HepG2 (cell line): ENCODE results near the gene NGLY1.

Experiments used
- EP300 ChIP-seq, 3 experiments: sonication (generic) in 1 of 3; formaldehyde crosslinking in 1 of 3; IDR thresholded peaks; 2 replicates each; pipeline versions ENCODE4 v1.5.1 to v1.6.1; 2011 to 2020; ENCODE audit warnings: low read depth in 2 of 3, low read length in 2 of 3, borderline replicate concordance in 1 of 3, improper control_type of control experiment in 1 of 3, mild to moderate bottlenecking in 1 of 3, missing genetic modification reagents in 1 of 3, moderate library complexity in 1 of 3
- FOSL2 ChIP-seq: sonication (generic); formaldehyde crosslinking; IDR thresholded peaks from 2 replicates; pipeline ENCODE4 v1.4.0; 2020; ENCODE audit warnings: missing genetic modification reagents
- KLF13 ChIP-seq: sonication (generic); formaldehyde crosslinking; IDR thresholded peaks from 2 replicates; pipeline ENCODE4 v1.4.0; 2020; ENCODE audit warnings: mild to moderate bottlenecking, missing genetic modification reagents
- TF ChIP-seq, protein P1 (sequence below): sonication (generic); formaldehyde crosslinking; IDR thresholded peaks from 2 replicates; pipeline ENCODE4 v1.5.0; 2020; ENCODE audit warnings: missing genetic modification reagents, mild to moderate bottlenecking, borderline replicate concordance
- TF ChIP-seq, protein P2 (sequence below): sonication (generic); formaldehyde crosslinking; IDR thresholded peaks from 2 replicates; pipeline ENCODE4 v1.5.0; 2020; ENCODE audit warnings: mild to moderate bottlenecking, missing genetic modification reagents, borderline replicate concordance

- TF ChIP-seq KLF13 (no peak), EP300 (IDR thresholded peaks at IDR 0.05; ENCODE audit: low read depth in 2 of 2, low read length in 2 of 2) (no peak), EP300 (CRISPR knock-in tag; IDR thresholded peaks at IDR 0.05; ENCODE audit: borderline replicate concordance) (no peak), FOSL2 (no peak)
- TF ChIP-seq, protein P1, sequence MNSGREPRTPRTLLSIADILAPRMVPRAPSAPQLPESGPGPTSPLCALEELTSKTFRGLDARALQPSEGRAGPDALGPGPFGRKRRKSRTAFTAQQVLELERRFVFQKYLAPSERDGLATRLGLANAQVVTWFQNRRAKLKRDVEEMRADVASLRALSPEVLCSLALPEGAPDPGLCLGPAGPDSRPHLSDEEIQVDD (CRISPR knock-in tag) = no peak
- TF ChIP-seq, protein P2, sequence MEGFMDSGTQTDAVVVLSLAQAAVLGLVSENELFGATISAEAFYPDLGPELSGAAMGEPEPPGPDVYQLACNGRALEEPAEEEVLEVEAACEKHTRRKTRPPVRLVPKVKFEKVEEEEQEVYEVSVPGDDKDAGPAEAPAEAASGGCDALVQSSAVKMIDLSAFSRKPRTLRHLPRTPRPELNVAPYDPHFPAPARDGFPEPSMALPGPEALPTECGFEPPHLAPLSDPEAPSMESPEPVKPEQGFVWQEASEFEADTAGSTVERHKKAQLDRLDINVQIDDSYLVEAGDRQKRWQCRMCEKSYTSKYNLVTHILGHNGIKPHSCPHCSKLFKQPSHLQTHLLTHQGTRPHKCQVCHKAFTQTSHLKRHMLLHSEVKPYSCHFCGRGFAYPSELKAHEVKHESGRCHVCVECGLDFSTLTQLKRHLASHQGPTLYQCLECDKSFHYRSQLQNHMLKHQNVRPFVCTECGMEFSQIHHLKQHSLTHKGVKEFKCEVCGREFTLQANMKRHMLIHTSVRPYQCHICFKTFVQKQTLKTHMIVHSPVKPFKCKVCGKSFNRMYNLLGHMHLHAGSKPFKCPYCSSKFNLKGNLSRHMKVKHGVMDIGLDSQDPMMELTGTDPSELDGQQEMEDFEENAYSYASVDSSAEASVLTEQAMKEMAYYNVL (CRISPR knock-in tag) = no peak
Measured at GRCh38 chr3:25728101-25728500, 55.1 kb downstream of the NGLY1 start.
